PFSK-1 (cell line): ENCODE results near the gene AKR1C3.

Experiments used
- FOXP2 ChIP-seq: optimal IDR thresholded peaks from 2 replicates; pipeline ENCODE3; 2011; ENCODE audit warnings: borderline replicate concordance, control low read depth, inconsistent platforms; ENCODE audit not compliant: insufficient read depth; ENCODE audit errors: extremely low read length, extremely low read depth
- POLR2AphosphoS5 ChIP-seq: IDR thresholded peaks from 2 replicates; pipeline ENCODE4 v1.6.1; 2012; ENCODE audit warnings: low read depth, mild to moderate bottlenecking, control low read depth, low read length, moderate library complexity
- REST ChIP-seq, 2 experiments: IDR thresholded peaks; 2 replicates each; pipeline versions ENCODE4 v1.6.1 to v1.8.0; 2011 to 2012; ENCODE audit warnings: low read depth in 2 of 2, low read length in 2 of 2, control low read depth in 1 of 2, inconsistent platforms in 1 of 2, mild to moderate bottlenecking in 1 of 2, moderate library complexity in 1 of 2; ENCODE audit not compliant: insufficient read depth in 1 of 2
- SIN3A ChIP-seq: IDR thresholded peaks from 2 replicates; pipeline ENCODE4 v1.6.1; 2012; ENCODE audit warnings: mild to moderate bottlenecking, low read length, moderate library complexity, borderline replicate concordance; ENCODE audit not compliant: insufficient read depth
- TAF1 ChIP-seq: IDR thresholded peaks from 2 replicates; pipeline ENCODE4 v1.6.1; 2012; ENCODE audit warnings: low read length, control low read depth, borderline replicate concordance; ENCODE audit not compliant: insufficient read depth

AKR1C3 gene

GRCh38 chr10:5088703-5089261 is 5.4 kb upstream of the AKR1C3 start:
- TF ChIP-seq TAF1 (no peak), SIN3A (no peak), REST (IDR thresholded peaks at IDR 0.05; ENCODE audit: insufficient read depth in 1 of 2, low read depth in 2 of 2, low read length in 2 of 2) (no peak), POLR2AphosphoS5 (no peak), FOXP2 (no peak)

GRCh38 chr10:5089865-5090264 is 4.3 kb upstream of the AKR1C3 start:
- TF ChIP-seq TAF1 (no peak), SIN3A (no peak), POLR2AphosphoS5 (no peak), REST (IDR thresholded peaks at IDR 0.05; ENCODE audit: insufficient read depth in 1 of 2, low read depth in 2 of 2, low read length in 2 of 2) (no peak), FOXP2 (no peak)

- no peak for TF ChIP-seq FOXP2
- no peak for TF ChIP-seq POLR2AphosphoS5
- TF ChIP-seq REST (IDR thresholded peaks at IDR 0.05; ENCODE audit: insufficient read depth in 1 of 2, low read depth in 2 of 2, low read length in 2 of 2), result no peak
- TF ChIP-seq TAF1, result no peak
- no peak for TF ChIP-seq SIN3A
Observed at GRCh38 chr10:5090551-5090950, 3.7 kb upstream of the AKR1C3 start.

GRCh38 chr10:5091196-5091595 is 3.0 kb upstream of the AKR1C3 start:
- TF ChIP-seq TAF1 (no peak), REST (IDR thresholded peaks at IDR 0.05; ENCODE audit: insufficient read depth in 1 of 2, low read depth in 2 of 2, low read length in 2 of 2) (no peak), FOXP2 (no peak), POLR2AphosphoS5 (no peak), SIN3A (no peak)

- TF ChIP-seq FOXP2, result no peak
- no peak for TF ChIP-seq REST (IDR thresholded peaks at IDR 0.05; ENCODE audit: insufficient read depth in 1 of 2, low read depth in 2 of 2, low read length in 2 of 2)
- no peak for TF ChIP-seq POLR2AphosphoS5
- TF ChIP-seq TAF1, result no peak
- TF ChIP-seq SIN3A, result no peak
Observed at GRCh38 chr10:5092375-5092774, 1.8 kb upstream of the AKR1C3 start.
